ENCODE measurements around the gene TEX264.

GRCh38 chr3:51739110-51739509, 68.1 kb downstream of the TEX264 start:
- TF ChIP-seq POLR2AphosphoS5 (IDR thresholded peaks at IDR 0.05) (no peak), EP300 (IDR thresholded peaks at IDR 0.05) (no peak)
- TF ChIP-seq, protein P1, sequence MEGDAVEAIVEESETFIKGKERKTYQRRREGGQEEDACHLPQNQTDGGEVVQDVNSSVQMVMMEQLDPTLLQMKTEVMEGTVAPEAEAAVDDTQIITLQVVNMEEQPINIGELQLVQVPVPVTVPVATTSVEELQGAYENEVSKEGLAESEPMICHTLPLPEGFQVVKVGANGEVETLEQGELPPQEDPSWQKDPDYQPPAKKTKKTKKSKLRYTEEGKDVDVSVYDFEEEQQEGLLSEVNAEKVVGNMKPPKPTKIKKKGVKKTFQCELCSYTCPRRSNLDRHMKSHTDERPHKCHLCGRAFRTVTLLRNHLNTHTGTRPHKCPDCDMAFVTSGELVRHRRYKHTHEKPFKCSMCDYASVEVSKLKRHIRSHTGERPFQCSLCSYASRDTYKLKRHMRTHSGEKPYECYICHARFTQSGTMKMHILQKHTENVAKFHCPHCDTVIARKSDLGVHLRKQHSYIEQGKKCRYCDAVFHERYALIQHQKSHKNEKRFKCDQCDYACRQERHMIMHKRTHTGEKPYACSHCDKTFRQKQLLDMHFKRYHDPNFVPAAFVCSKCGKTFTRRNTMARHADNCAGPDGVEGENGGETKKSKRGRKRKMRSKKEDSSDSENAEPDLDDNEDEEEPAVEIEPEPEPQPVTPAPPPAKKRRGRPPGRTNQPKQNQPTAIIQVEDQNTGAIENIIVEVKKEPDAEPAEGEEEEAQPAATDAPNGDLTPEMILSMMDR (IDR thresholded peaks at IDR 0.05) = no peak

Measured in stomach (tissue), 4 donors.